Stimulated activated CD8-positive, alpha-beta memory T cell treated with anti-CD3 and anti-CD28 coated beads, Interleukin-7, amount 100 ng/mL, for 4 hours (primary cell): ENCODE measurements around the gene GPC3.

Source experiments
- DNase-seq, 2 donors: peaks; one replicate each; pipeline ENCODE4 v3.0.0-alpha.2; 2020; ENCODE audit warnings: low read depth in 2 of 2

Gene GPC3

DNA sequence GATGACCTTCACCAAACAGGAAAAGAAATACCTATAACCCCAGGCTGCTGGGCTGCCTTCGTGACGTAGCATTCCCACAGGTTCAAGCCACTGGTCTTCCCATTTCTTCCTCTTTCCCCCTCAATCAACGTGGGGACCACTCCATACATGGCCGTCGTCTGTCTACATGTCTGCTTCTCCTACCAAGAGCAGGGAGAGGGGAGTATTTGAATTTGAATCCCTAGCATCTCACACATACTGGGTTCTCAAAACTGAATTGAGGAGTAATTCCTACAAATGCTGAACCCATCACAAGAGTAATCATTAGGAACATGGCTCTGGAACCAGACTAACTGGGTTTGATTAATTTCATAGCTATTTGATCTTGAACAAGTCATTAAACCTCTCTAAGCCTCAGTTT, 17.3 kb downstream of the GPC3 start:
- DNase-seq = no peak

DNA sequence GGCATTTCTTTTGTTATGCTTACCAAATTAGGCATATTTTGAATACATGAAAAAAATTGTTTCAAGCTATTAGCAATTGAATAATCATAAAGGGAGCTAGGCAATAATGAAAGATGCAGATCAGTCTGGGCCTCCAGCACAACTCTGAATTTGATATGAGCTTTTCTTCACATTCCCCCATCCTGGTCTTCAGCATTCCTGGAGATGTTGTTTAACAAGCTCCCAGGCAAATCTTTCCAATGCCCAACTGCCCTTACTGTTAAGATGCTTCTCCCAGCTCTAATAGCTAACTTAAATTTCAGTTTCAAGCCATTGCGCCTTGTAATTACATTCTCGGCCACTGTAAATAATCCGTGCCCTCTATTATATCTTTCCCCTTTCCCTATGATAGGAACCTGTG, 19.2 kb downstream of the GPC3 start:
- DNase-seq = no peak

DNA sequence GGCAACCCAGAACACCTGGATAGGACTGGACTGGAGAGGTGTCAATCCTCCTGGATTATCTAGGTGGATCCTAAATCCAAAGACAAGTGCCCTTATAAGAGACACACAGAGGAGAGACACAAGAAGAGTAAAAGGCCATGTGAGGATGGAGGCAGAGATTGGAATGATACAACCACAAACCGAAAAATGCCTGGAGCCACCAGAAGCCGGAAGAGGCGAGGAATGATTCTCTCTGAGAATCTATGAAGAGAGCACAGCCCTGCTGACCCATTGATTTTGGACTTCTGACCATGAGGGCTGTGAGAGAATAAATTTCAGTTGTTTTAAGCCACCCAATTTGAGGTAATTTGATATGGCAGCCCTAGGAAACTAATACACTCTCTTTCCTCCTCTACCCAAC, 20.1 kb downstream of the GPC3 start:
- DNase-seq = no peak

DNA sequence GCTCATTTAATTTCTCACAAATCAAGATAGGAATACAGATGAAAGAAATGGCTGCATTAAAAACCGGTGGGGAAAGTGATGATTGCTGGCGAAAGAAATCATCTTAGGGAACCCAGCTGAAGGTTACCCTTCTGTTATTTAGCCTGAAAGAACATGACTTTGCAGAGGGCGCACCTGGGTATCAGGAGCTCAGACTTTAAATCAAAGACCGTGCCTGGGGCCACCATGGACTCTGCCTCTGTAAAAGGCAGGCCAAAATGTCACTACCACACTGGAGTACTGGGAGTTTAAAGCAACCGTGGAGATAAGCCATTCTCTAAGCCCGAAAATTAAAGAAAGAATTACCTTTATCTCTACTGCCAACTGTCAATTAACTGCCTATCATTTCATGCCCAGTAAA, 24.3 kb downstream of the GPC3 start:
- DNase-seq = no peak

DNA sequence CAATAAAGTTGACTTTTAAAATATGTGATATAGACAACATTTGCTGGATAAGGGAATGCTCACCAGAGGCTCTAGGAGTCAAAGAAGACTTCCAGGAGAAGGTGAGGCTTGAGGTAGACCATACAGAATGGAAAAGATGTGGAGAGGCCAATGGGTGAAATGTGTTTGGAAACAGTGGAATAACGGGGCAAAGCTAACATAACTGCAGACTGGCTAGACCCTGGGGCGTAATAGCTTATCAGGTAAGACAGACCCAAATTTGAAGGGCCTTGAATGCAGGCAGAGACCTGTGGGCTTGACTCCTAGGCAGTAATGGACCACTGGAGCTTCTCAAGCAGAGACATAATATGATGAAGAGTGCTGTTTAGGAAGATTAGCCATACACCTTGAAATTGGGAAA, 25.4 kb downstream of the GPC3 start:
- DNase-seq = no peak

DNA sequence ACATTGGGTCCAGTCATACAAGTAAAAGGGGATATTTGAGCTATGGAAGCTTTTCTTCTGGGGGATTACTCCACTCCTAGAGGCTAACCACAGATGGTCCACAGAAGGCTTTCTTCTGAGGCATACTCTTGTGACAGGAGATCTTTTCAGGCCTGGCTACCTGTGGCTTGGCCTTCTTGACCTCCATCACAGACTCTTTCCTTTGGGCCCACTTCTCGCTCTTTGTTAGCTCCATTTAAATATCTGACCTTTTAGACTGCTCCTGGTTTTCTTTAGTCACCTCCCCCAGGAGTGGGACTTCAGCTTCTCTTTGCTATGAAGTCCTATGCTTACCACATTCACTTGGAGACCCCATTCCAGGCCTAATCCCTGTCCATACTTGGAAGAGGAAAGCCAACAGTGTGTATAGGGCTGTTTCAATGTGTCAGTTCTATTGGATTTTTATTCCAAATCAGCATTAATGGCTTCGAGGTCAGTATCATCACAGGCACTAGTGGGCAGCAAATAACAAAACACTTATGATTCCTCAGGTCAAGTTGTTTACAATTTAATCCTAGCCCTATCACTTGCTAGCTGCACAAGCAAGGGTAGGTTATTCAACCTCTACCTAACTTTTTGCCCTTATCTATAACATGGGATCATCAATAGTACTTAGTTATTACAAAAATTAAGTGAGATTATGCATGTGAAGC, 26.3 kb downstream of the GPC3 start:
- DNase-seq = no peak

DNA sequence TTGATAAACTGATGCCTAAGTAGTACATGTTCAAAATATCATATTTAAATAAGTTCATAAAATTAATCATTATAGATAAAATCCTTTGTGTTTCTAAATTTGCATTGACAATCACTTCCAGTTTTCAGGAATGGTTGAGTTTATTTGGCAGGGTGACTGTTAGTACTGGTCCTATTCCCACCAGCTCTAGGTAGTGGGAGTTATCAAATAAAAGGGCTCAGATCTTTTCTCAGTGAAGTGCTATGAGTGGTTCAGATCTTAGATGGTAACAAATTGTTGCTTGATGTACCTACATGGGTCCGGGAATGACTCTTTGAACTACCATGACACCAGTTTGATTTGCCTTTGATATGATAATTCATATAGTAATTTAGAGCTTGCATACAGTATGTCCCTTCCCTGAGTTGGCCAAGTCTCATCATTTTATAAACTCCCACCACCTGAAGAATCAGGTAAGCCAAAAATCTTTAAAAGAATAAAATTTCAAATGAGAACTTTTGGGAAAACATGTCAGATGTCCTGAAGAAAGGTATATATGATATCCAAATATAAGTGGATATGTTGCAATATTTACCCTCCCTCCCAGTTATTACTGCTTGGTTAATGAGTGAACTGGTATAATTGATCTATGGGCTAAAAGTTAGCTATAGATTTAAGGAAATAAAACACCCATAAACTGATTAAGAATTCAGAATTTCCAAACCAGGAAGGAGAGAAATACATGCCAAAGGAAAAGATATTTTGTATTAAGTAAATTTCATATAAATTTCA, 28.6 kb downstream of the GPC3 start:
- DNase-seq = no peak

DNA sequence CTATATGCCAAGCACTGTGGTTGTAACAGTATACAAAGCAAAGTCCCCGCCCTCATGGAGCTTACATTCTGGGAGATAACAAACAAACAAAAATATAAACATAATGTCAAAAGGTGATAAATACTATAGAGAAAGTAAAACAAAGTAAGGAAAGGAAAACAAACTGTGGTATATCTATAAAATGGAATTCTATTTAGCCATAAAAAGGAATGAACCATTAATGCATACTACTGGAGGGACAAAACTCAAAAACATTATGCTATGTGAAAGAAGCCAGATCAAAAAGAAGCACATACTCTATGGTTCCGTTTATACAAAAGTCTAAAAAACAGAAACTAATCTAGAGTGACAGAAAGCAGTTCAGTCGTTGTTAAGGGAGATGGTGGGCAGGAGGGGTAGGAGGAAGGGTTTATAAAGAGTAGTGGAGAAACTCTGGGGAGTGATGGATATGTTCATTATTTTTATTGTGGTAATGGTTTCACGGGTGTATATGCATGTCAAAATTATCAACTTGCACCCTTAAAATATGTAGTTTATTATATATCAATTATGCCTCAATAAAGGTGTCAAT, 31.5 kb downstream of the GPC3 start:
- no peak for DNase-seq

DNA sequence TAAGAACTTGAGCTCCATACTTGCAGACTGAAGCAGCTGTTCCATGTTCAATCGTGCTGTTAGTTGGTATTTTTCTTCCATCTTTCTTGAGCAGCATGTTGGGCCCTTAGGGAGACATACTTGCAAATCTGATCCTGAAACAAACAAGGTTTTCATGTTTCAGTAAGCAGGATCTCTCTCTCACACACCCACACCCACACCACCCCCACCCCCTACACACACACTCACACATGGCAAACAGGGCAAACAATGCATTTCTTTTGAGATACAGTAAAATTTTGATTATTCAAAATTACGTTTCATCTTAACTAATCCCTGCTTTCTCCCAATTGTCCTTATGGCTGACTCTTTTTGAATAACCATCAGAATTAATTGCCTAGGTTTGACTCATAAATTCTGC, 32.3 kb downstream of the GPC3 start:
- no peak for DNase-seq

DNA sequence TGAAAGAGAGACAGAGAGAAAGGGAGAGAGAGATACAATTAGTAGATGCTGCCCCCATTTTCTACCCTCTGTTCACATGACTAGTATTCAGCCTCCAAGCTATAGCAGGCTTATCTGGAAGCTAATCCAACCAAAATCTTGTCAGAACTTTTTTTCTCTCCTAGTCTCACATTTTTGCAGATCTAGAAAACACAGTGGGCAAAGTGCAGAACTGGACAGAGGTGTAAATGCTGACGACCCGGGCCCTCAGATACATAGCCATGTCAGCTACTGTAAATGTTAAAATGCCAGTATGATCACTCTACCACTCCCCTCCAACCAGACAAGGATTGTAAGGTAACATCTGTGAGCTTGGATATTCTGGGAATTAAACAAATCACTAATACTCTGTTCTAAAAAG, 34.3 kb downstream of the GPC3 start:
- no peak for DNase-seq

DNA sequence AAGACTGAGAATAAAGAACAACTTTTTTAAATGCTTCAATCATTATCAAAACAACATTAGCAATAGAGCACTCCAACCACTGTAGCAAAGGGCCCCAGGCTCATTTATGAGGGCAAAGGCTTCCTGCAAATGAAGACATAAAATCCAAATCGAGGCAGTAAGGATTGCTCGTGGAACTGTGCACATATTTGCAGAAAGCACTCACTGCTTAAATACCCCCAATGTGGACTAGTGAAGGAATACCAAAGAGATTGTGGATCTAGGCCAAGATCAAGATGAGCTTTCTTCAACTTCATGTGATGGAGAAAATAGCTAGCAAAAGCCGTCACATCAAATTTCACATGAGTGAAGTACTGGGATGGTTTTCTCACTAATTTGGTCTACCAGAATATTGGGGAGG, 35.2 kb downstream of the GPC3 start:
- no peak for DNase-seq

DNA sequence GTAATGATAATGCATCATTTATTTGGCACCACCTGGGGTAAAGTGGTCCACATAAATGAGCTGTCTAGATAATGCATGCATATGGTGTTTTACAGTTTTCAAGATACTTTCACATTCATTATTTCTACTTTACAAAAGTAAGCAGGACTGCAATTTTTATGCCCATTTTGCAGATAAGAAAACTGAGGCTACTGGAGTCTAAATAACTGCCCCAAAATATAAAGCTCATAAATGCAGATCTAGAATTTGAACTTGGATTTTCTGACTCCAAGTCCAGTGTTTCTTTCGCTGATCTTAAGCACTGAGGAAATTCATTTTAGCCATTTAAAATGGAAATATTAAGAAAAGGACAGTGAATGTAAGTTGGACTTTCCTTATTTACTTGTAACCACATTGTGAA, 36.5 kb downstream of the GPC3 start:
- DNase-seq = no peak

DNA sequence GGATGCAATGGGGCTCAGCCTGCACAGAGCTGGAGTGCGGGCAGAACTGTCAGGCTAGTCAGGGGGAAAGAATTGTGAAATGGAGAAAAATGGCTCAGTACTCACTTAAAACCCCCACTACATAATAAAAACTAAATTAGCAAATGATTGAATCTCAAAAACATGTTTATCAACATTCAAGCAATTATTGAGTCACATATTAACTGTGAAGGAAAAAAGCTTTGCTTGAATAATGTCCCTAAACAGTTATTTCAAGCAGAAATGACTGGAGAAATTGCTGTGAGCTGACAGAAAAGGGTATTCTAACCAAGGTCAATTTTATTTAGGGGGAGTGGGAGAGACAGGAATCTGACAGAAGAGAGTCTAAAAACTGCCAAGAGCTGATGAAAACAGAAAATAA, 37.4 kb downstream of the GPC3 start:
- no peak for DNase-seq

DNA sequence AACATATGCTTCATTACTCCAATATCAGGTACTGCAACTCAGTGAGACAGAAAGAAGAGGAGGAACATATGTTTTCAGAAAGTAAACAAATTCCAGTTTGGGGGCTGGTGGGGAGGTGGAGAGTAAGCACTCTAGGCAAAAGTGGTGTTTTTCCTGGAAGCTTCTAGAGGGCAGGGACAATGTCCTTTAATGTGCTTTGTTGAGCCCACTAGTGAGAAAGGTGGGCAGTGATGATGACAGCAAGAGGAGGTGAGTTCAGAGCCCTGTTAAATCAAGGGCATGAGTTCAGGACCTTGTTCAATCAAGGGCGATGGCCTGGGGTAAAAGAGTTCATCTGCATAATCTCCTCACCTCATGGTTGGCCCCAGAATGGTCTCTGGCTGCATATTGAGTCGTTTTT, 38.4 kb downstream of the GPC3 start:
- DNase-seq = no peak

DNA sequence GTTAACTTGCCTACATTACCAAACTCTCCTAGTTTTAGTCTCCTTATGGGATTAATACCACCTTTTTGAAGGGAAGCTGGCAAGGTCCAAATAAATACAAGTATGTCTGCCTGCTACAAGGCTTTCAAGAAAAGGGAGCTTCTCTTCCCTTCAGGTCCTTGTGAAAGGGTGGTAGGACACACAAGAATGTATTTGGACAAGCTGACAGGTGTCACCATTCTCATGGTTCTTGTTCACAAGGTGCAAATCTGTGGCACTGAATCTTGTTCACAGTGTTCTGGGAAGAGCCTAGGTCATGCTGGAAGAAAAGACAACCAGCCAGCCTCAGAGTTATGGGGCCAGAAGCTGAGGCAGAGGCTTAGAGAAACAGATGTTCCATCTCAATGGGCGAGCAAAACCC, 41.9 kb downstream of the GPC3 start:
- DNase-seq = no peak

DNA sequence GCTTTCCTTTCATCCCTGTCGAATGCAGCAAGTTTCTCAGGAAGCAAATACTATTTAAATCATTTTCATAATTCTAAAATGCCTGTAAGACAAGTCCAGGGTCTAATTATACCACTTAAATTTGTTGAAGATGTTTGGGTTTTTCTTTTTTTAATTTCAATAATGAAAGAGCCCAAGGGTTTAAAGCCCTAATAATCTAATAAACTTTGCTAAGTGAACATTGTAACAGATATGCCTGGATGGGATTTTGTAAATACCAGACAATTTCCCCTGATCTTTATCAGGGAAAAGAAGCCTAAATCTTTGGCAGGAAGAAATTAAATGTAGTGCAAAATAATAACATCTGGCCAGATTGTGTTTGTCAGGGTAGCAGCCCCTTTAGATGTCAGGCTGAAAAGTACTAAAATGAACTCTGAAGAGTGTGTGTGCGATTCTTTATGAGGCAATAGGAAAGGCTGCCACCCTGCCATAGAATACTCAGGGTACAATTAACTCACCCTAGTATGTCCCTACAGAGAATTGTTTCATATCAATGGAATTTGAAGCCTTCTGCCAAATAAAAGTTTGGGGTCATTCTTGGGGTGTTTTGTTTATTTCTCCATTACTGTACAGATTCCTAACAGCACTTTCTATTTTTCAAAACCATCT, 45.6 kb downstream of the GPC3 start:
- no peak for DNase-seq

DNA sequence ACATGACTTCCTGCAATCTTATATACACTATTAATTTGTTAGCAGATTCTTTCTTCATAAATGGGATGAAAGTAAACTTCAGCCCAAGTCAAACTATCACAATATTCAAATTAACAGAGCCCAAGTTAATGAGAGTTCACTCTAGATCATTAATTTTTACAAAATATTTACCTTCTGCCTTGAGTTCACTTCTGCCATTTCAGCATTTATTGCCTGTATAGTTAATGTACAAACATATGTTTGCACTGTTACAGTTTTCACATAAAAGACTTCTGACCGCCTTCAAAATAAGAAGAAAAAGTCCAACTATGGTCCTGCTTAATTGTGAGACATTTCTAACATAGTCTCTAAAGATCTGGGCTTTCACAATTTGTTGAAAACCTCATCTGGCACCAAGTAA, 46.9 kb downstream of the GPC3 start:
- DNase-seq = no peak

DNA sequence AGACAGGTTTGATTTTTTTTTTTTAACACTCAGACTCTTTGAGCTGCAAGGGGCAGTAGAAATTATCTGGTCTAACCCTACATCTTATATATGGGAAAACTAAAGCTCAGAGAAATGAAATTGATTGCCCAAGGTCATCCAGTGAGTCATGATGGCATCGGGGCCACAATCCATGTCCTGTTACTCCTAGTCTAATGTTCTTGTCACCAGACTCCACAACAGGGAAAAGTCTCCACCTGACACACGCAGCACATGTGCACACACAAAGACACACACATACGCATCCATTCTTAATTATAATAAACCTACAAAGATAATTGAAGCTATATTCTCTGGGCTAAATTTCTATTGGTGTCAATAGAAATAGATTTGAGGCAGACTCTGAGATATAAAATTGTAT, 48.4 kb downstream of the GPC3 start:
- DNase-seq = no peak

DNA sequence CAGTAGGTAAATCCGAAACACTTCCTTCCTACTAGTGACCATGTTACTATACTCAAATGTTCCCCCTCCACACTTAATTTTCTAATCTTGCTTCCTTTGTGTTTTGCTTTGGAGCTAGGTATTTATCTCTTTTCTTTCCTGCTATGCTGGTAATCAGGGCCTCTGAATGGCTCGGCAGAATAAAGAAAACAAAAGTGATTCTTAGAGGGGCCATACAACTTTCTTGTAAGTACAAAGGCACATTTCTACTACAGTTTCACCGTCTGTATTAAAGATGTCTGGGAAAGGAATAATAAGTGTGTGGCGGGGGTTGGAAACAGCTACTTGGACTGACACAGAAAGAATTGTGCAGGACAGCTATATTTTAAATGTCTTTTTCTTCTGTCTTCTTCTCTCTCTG, 50.3 kb downstream of the GPC3 start:
- DNase-seq = no peak

DNA sequence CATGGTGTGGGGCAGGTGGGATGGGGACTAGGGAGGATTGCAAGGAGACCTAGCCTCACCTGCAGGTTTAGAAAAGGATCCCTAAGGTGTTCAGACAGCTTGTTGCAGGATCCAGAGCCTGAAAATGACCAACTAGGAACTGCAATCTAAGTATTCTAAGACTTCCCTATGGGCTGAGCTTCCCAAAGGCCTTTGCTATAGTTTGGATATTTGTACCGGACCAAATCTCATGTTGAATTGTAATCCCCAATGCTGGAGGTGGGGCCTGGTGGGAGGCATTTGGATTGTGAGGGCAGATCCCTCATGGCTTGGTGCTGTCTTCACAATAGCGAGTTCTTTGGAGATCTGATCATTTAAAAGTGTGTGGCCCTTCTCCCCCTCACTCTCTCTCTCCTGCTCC, 52.1 kb downstream of the GPC3 start:
- no peak for DNase-seq

DNA sequence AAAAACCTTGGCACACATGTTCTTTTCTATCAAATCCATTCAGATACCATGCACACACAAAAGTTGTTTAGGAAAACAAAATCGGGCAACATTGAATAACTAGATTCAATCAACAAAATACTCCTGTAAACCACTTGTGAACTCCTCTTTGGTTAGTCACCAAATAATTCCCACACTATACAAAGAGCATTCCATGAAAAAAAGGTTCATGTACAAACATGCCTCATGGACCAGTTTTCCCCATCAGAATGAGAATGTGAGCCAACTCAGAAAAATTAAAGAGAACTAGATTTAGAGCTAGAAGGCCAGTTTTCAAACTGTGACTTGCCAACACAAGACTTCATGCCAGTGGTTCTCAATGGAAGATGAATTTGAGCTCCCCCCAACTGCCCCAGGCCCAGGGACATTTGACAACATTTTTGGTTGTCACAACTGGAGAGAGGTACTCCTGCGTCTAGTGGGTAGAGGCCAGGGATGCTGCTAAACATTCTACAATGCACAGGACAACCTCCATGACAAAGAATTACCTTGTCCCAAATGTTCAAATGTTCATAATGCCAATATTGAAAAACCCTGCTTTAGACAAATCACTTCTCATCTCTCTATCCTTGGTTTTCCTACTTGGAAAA, 55.4 kb downstream of the GPC3 start:
- DNase-seq = no peak

DNA sequence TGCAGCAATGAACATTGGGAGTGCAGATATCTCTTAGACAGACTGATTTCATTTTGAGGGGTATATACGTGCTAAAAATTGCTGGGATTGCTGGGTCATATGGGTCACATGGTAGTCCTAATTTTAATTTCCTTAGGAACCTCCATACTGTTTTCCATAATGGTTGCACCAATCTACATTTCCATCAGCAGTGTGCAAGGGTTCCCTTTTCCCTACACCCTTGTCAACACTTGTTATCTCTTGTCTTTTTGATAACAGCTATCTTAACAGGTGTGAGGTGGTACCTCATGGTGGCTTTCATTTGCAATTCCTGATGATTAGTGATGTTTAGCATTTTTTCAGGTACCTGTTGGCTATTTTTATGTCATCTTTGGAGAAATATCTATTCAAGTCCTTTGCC, 57.0 kb downstream of the GPC3 start:
- no peak for DNase-seq
